ENCODE results near the gene CRABP1.
"Not testable (repeated sequence)": the region's sequence is repeated elsewhere in the genome, so short reads cannot be mapped to it uniquely, and the experiment has no call there.

Gene CRABP1

GRCh38 chr15:78380143-78380542 is 40.0 kb downstream of the CRABP1 start:
- not testable (repeated sequence) for DNase-seq

- no peak for DNase-seq
Measured at GRCh38 chr15:78382114-78382880, 42.1 kb downstream of the CRABP1 start.

- DNase-seq = no peak
Measured at GRCh38 chr15:78384651-78385050, 44.5 kb downstream of the CRABP1 start.

- no peak for DNase-seq
Measured at GRCh38 chr15:78387246-78388037, 47.3 kb downstream of the CRABP1 start.

- no peak for DNase-seq
Measured at GRCh38 chr15:78388865-78389264, 48.7 kb downstream of the CRABP1 start.

GRCh38 chr15:78389322-78389721 is 49.2 kb downstream of the CRABP1 start:
- DNase-seq = peak; percentile 59

GRCh38 chr15:78389738-78390137 is 49.6 kb downstream of the CRABP1 start:
- no peak for DNase-seq

- no peak for DNase-seq
Measured at GRCh38 chr15:78390242-78390641, 50.1 kb downstream of the CRABP1 start.

- peak; percentile 75 for DNase-seq
Measured at GRCh38 chr15:78390826-78391225, 50.7 kb downstream of the CRABP1 start.

- DNase-seq = no peak
Measured at GRCh38 chr15:78391781-78392180, 51.6 kb downstream of the CRABP1 start.

GRCh38 chr15:78392430-78392829 is 52.3 kb downstream of the CRABP1 start:
- no peak for DNase-seq

- DNase-seq = no peak
Measured at GRCh38 chr15:78393137-78393536, 53.0 kb downstream of the CRABP1 start.

GRCh38 chr15:78394026-78394425 is 53.9 kb downstream of the CRABP1 start:
- no peak for DNase-seq

- DNase-seq = peak; percentile 46
Measured at GRCh38 chr15:78394981-78395616, 54.9 kb downstream of the CRABP1 start.

- DNase-seq = no peak
Measured at GRCh38 chr15:78396186-78396814, 56.1 kb downstream of the CRABP1 start.

- no peak for DNase-seq
Measured at GRCh38 chr15:78396976-78397375, 56.8 kb downstream of the CRABP1 start.

GRCh38 chr15:78397382-78397781 is 57.2 kb downstream of the CRABP1 start:
- no peak for DNase-seq
